H1 (cell line): Measurements from ENCODE around the gene PRKD1. TPM values are rescaled to one million over a fixed set of nuclear protein-coding genes. Genes with fewer than 3 reads are reported as not detected.

ENCODE experiments used
- CTCF ChIA-PET: fragments of 300-600 bp; sonication (Branson Sonifier 250); formaldehyde crosslinking; loops from one replicate; lab custom pipeline; 2021; ENCODE audit not compliant: partially characterized antibody; lab: Charles Lee
- POLR2A ChIA-PET: fragments of 300-600 bp; sonication (Branson Sonifier 250); formaldehyde crosslinking; loops from one replicate; lab custom pipeline; 2021; ENCODE audit warnings: inconsistent platforms; ENCODE audit not compliant: partially characterized antibody; lab: Charles Lee
- DNase-seq, 2 experiments: peaks; one replicate each; pipeline versions ENCODE4 v3.0.0 to v3.0.0-alpha.2; 2010 to 2022; ENCODE audit warnings: low spot score in 2 of 2, low read depth in 1 of 2, mixed read lengths in 1 of 2
- FAIRE-seq: peaks from 2 replicates; lab custom pipeline; 2011; peaks lifted over from hg19 to GRCh38; lab: Jason Lieb, UNC
- H2AFZ ChIP-seq: 2 replicates; pipeline ENCODE4 v1.8.1; 2012; ENCODE audit warnings: low read length, inconsistent platforms
- H2AK5ac ChIP-seq: 2 replicates; pipeline ENCODE4 v1.6.1; 2013; ENCODE audit warnings: low read depth, low read length
- H2BK120ac ChIP-seq: replicated peaks from 2 replicates; pipeline ENCODE3; 2013; ENCODE audit warnings: low read depth, low read length, inconsistent platforms
- H2BK12ac ChIP-seq: 2 replicates; pipeline ENCODE4 v1.6.1; 2013; ENCODE audit warnings: low read depth, low read length
- H2BK15ac ChIP-seq: 2 replicates; pipeline ENCODE4 v1.6.1; 2013; ENCODE audit warnings: low read length
- H2BK20ac ChIP-seq: 2 replicates; pipeline ENCODE4 v1.6.1; 2013; ENCODE audit warnings: low read length
- H2BK5ac ChIP-seq: 2 replicates; pipeline ENCODE4 v1.6.1; 2013; ENCODE audit warnings: low read depth, low read length
- H3K14ac ChIP-seq: 2 replicates; pipeline ENCODE4 v1.6.1; 2013; ENCODE audit warnings: inconsistent platforms; ENCODE audit not compliant: insufficient read length
- H3K18ac ChIP-seq: 2 replicates; pipeline ENCODE4 v1.6.1; 2013; ENCODE audit warnings: low read length; ENCODE audit errors: extremely low read depth
- H3K23ac ChIP-seq: 2 replicates; pipeline ENCODE4 v1.6.1; 2013; ENCODE audit warnings: inconsistent platforms; ENCODE audit not compliant: insufficient read length
- H3K23me2 ChIP-seq: 2 replicates; pipeline ENCODE4 v1.6.1; 2013; ENCODE audit warnings: low read depth, low read length
- H3K27ac ChIP-seq: 2 replicates; pipeline ENCODE4 v1.6.1; 2011; ENCODE audit warnings: low read depth, low read length, inconsistent platforms
- H3K27me3 ChIP-seq, 4 experiments: replicated peaks in 1 of 4; 1 replicate in 1 of 4; 2 replicates in 3 of 4; pipeline versions ENCODE4 v1.6.1 to v1.8.1; 2011 to 2013; ENCODE audit warnings: low read length in 3 of 4, mild to moderate bottlenecking in 3 of 4, inconsistent platforms in 2 of 4, mixed read lengths in 2 of 4, moderate library complexity in 1 of 4; ENCODE audit not compliant: control insufficient read depth in 3 of 4, insufficient read depth in 3 of 4; ENCODE audit errors: extremely low read depth in 1 of 4
- H3K36me3 ChIP-seq, 4 experiments: 2 replicates each; pipeline versions ENCODE4 v1.6.1 to v1.8.1; 2011 to 2013; ENCODE audit warnings: mild to moderate bottlenecking in 4 of 4, low read length in 3 of 4, moderate library complexity in 2 of 4, control low read depth in 1 of 4, inconsistent platforms in 1 of 4; ENCODE audit not compliant: insufficient read depth in 4 of 4, control insufficient read depth in 2 of 4
- H3K4ac ChIP-seq: replicated peaks from 2 replicates; pipeline ENCODE3; 2013; ENCODE audit warnings: low read length, low read depth, mixed read lengths, inconsistent platforms; ENCODE audit not compliant: insufficient read length
- H3K4me1 ChIP-seq, 4 experiments: replicated peaks in 1 of 4; 1 replicate in 1 of 4; 2 replicates in 3 of 4; pipeline versions ENCODE4 v1.6.1 to v1.8.1; 2011 to 2013; ENCODE audit warnings: low read length in 3 of 4, inconsistent platforms in 2 of 4, mixed read lengths in 1 of 4; ENCODE audit not compliant: insufficient read depth in 4 of 4, control insufficient read depth in 3 of 4
- H3K4me2 ChIP-seq, 2 experiments: 2 replicates each; pipeline versions ENCODE4 v1.6.1 to v1.8.1; 2011 to 2013; ENCODE audit warnings: low read depth in 2 of 2, low read length in 2 of 2, control low read depth in 1 of 2, inconsistent platforms in 1 of 2, mild to moderate bottlenecking in 1 of 2; ENCODE audit not compliant: insufficient read depth in 1 of 2
- H3K4me3 ChIP-seq, 4 experiments: fragments of 200-600, 300-600 bp in 1 of 4; sonication (generic), shearing (Covaris generic), sonication (Bioruptor Twin) in 1 of 4; 2 replicates each; pipeline versions ENCODE4 v1.5.1 to v1.8.1; 2011 to 2016; ENCODE audit warnings: low read length in 4 of 4, low read depth in 3 of 4, control low read depth in 2 of 4, inconsistent platforms in 2 of 4, mild to moderate bottlenecking in 2 of 4, mixed read lengths in 1 of 4, moderate library complexity in 1 of 4; ENCODE audit not compliant: insufficient read depth in 2 of 4; ENCODE audit errors: extremely low read depth in 1 of 4
- H3K56ac ChIP-seq: replicated peaks from 2 replicates; pipeline ENCODE3; 2013; ENCODE audit warnings: low read depth, mild to moderate bottlenecking, mixed read lengths, low read length, inconsistent platforms; ENCODE audit not compliant: insufficient read length
- H3K79me1 ChIP-seq: 2 replicates; pipeline ENCODE4 v1.6.1; 2013; ENCODE audit warnings: low read depth, low read length, control low read depth
- H3K79me2 ChIP-seq, 2 experiments: 2 replicates each; pipeline versions ENCODE4 v1.6.1 to v1.8.1; 2012 to 2013; ENCODE audit warnings: low read length in 2 of 2, mild to moderate bottlenecking in 2 of 2, inconsistent platforms in 1 of 2; ENCODE audit not compliant: insufficient read depth in 2 of 2, control insufficient read depth in 1 of 2
- H3K9ac ChIP-seq, 4 experiments: replicated peaks in 1 of 4; 1 replicate in 1 of 4; 2 replicates in 3 of 4; pipeline versions ENCODE4 v1.6.1 to v1.8.1; 2011 to 2013; ENCODE audit warnings: low read depth in 3 of 4, low read length in 3 of 4, control low read depth in 2 of 4, mild to moderate bottlenecking in 2 of 4, moderate library complexity in 2 of 4, inconsistent platforms in 1 of 4; ENCODE audit errors: extremely low read depth in 1 of 4
- H3K9me3 ChIP-seq, 2 experiments: 2 replicates each; pipeline versions ENCODE4 v1.6.1 to v1.8.1; 2012 to 2013; ENCODE audit warnings: mild to moderate bottlenecking in 2 of 2, moderate library complexity in 2 of 2, control low read depth in 1 of 2, inconsistent platforms in 1 of 2, low read depth in 1 of 2, low read length in 1 of 2, mixed read lengths in 1 of 2; ENCODE audit not compliant: insufficient read depth in 2 of 2
- H4K20me1 ChIP-seq, 2 experiments: replicated peaks in 1 of 2; 2 replicates each; pipeline versions ENCODE3 to v1.8.1; 2011 to 2013; ENCODE audit warnings: inconsistent platforms in 2 of 2, low read length in 2 of 2, mild to moderate bottlenecking in 1 of 2; ENCODE audit not compliant: insufficient read depth in 2 of 2, control insufficient read depth in 1 of 2
- H4K5ac ChIP-seq: 2 replicates; pipeline ENCODE4 v1.6.1; 2013; ENCODE audit warnings: low read length, low read depth, mixed read lengths, inconsistent platforms; ENCODE audit not compliant: insufficient read length
- H4K8ac ChIP-seq: 2 replicates; pipeline ENCODE4 v1.8.0; 2013; ENCODE audit warnings: mild to moderate bottlenecking, moderate library complexity, low read length, inconsistent platforms; ENCODE audit not compliant: insufficient read depth; ENCODE audit errors: extremely low read depth
- H4K91ac ChIP-seq: replicated peaks from 2 replicates; pipeline ENCODE3; 2013; ENCODE audit warnings: low read length, mixed read lengths, inconsistent platforms; ENCODE audit not compliant: insufficient read length
- ATF2 ChIP-seq: IDR thresholded peaks from 2 replicates; pipeline ENCODE4 v1.6.1; 2012; ENCODE audit warnings: low read length, inconsistent platforms
- CBX5 ChIP-seq: fragments of 300-800, 300-1000 bp; sonication (generic); IDR thresholded peaks from 2 replicates; pipeline ENCODE4 v1.7.1; 2016; ENCODE audit warnings: antibody characterized with exemption, low read length, low read depth
- CHD1 ChIP-seq: IDR thresholded peaks from 2 replicates; pipeline ENCODE4 v1.6.1; 2012; ENCODE audit warnings: low read depth, low read length, improper control_type of control experiment
- E2F6 ChIP-seq: IDR thresholded peaks from 2 replicates; pipeline ENCODE4 v1.6.1; 2012; ENCODE audit warnings: inconsistent platforms
- EP300 ChIP-seq, 2 experiments: IDR thresholded peaks; 1 replicate in 1 of 2; 2 replicates in 1 of 2; pipeline ENCODE4 v1.6.1; 2011 to 2012; ENCODE audit warnings: low read depth in 2 of 2, low read length in 2 of 2, mild to moderate bottlenecking in 2 of 2, borderline replicate concordance in 1 of 2, inconsistent platforms in 1 of 2, moderate library complexity in 1 of 2
- GABPA ChIP-seq: IDR thresholded peaks from 2 replicates; pipeline ENCODE4 v1.6.1; 2011; ENCODE audit warnings: mild to moderate bottlenecking, low read length, moderate library complexity, borderline replicate concordance; ENCODE audit not compliant: insufficient read depth
- GTF2F1 ChIP-seq: IDR thresholded peaks from 2 replicates; pipeline ENCODE4 v1.6.1; 2012; ENCODE audit warnings: low read depth, low read length, improper control_type of control experiment, borderline replicate concordance
- KDM4A ChIP-seq: IDR thresholded peaks from one replicate; pipeline ENCODE4 v1.7.1; 2012; ENCODE audit warnings: low read depth, mild to moderate bottlenecking, moderate library complexity, low read length, inconsistent platforms; ENCODE audit not compliant: severe bottlenecking
- ZNF274 ChIP-seq: IDR thresholded peaks from 2 replicates; pipeline ENCODE4 v1.7.0; 2012; ENCODE audit warnings: low read length, borderline replicate concordance; ENCODE audit errors: extremely low read depth
- WGBS, 2 experiments: shearing (Covaris generic) in 1 of 2; methylation state at CpG; one replicate each; pipeline versions ENCODE4 v1.1.6 to v1.1.7; 2013 to 2015; ENCODE audit warnings: low lambda C conversion rate in 2 of 2, mixed read lengths in 2 of 2, inconsistent platforms in 1 of 2, low coverage in 1 of 2, missing lambda C conversion rate in 1 of 2; ENCODE audit not compliant: insufficient replicate concordance in 2 of 2, insufficient coverage in 1 of 2, insufficient read length in 1 of 2; ENCODE audit errors: extremely low coverage in 1 of 2, missing lambda C conversion rate in 1 of 2; 5-methylcytosine and 5-hydroxymethylcytosine counted together
- polyA plus RNA-seq, 7 experiments: library from polyadenylated mRNA; depleted of rRNA in 3 of 7; stranded (reverse) in 5 of 7; unstranded in 2 of 7; fragments of >200 nt in 5 of 7; fragments of 200-250 nt in 2 of 7; gene quantifications; 1 replicate in 5 of 7; 2 replicates in 1 of 7; 4 replicates in 1 of 7; pipeline versions ENCODE4 v1.2.1 to v1.2.3, GENCODE V29; 2011 to 2013; ENCODE audit warnings: missing spikeins in 2 of 7, mixed read lengths in 2 of 7
- total RNA-seq: library from RNA; stranded (reverse); fragmentation: NEBNext Ultra II Directional; extraction: Animal tissue kit (Norgen Biotek cat#: 25700); gene quantifications from 2 replicates; pipeline ENCODE4 v1.2.1, GENCODE V29; 2021

PRKD1 gene
- total and polyA plus RNA-seq, 2 of the 8 experiments (the other 6 are each of a cell fraction or from before 2014, with no cell fraction given), result 3.6 to 6.8 TPM

GRCh38 chr14:29545714-29546113 lies 381.9 kb downstream of the PRKD1 start:
- Histone ChIP-seq H3K4me2 (no peak overlapping the region), H3K23ac (no peak overlapping the region), H3K79me2 (no peaks in the 10 kb centered on the region), H2AK5ac (no peak overlapping the region), H3K14ac (no peak overlapping the region), H3K79me1 (no peaks in the 10 kb centered on the region), H3K4ac (no peak overlapping the region), H3K9ac (no peak overlapping the region), H3K4me1 (no peaks in the 10 kb centered on the region), H4K5ac (no peak overlapping the region), H3K27ac (no peak overlapping the region), H3K36me3 (no peaks in the 10 kb centered on the region), H3K9me3 (no peaks in the 10 kb centered on the region), H4K91ac (no peak overlapping the region), H2BK12ac (no peak overlapping the region), H3K27me3 (no peaks in the 10 kb centered on the region), H4K8ac (no peak overlapping the region), H2BK20ac (no peak overlapping the region), H3K18ac (no peak overlapping the region), H3K56ac (no peak overlapping the region), H2AFZ (no peak overlapping the region), H4K20me1 (no peaks in the 10 kb centered on the region), H3K23me2 (no peaks in the 10 kb centered on the region), H2BK15ac (no peak overlapping the region), H2BK5ac (no peak overlapping the region), H2BK120ac (no peak overlapping the region), H3K4me3 (no peak overlapping the region)
- no peak for DNase-seq
- WGBS, 2 experiments, result 84% methylated on average over 2 of the region's 2 CpGs; no CpG with 5 or more reads in 1 of the 2 experiments
- ChIA-PET CTCF (interaction anchor here (1.1 to 1.2 kb wide), 2 partner anchors 16 to 668 kb away, joined by 3 to 4 read pairs; no protein-coding TSS in a partner anchor), POLR2A (no interaction called here)
- no peak for FAIRE-seq
- no peak for TF ChIP-seq GTF2F1
- TF ChIP-seq E2F6, result no peak
- TF ChIP-seq EP300 (IDR thresholded peaks at IDR 0.05; ENCODE audit: borderline replicate concordance in 1 of 2, low read depth in 2 of 2, low read length in 2 of 2), result no peak
- TF ChIP-seq ATF2, result no peak
- TF ChIP-seq ZNF274, result no peak
- TF ChIP-seq CHD1, result no peak
- TF ChIP-seq KDM4A, result no peak
- TF ChIP-seq GABPA, result no peak
- no peak for TF ChIP-seq CBX5
